Uterus (tissue), 4 donors: Measurements from ENCODE around the gene SLC38A7. TPM values are rescaled to one million over a fixed set of nuclear protein-coding genes. Genes with fewer than 3 reads are reported as not detected.

ENCODE experiments used
- DNase-seq, 2 donors: peaks; one replicate each; pipeline ENCODE4 v3.0.0-alpha.2; 2019 to 2020
- H3K27ac ChIP-seq, 2 donors: fragments of 200-600 bp; sonication (generic); 1 replicate in 1 of 2; 2 replicates in 1 of 2; pipeline ENCODE4 v1.5.1; 2016 to 2018
- H3K27me3 ChIP-seq, 2 donors: fragments of 200-600 bp; sonication (generic); one replicate each; pipeline ENCODE4 v1.5.1; 2018 to 2019; ENCODE audit warnings: control low read depth in 1 of 2
- H3K36me3 ChIP-seq, 2 donors: fragments of 200-600 bp; sonication (generic); one replicate each; pipeline ENCODE4 v1.5.1; 2019; ENCODE audit warnings: control low read depth in 1 of 2
- H3K4me1 ChIP-seq, 2 donors: fragments of 200-600 bp; sonication (generic); one replicate each; pipeline ENCODE4 v1.5.1; 2018 to 2019; ENCODE audit warnings: control low read depth in 1 of 2
- H3K4me3 ChIP-seq, 2 donors: fragments of 200-600 bp; sonication (generic); 1 replicate in 1 of 2; 2 replicates in 1 of 2; pipeline ENCODE4 v1.5.1; 2018 to 2019; ENCODE audit warnings: mild to moderate bottlenecking in 1 of 2
- H3K9me3 ChIP-seq, 2 donors: fragments of 200-600 bp; sonication (generic); one replicate each; pipeline ENCODE4 v1.5.1; 2019; ENCODE audit warnings: control low read depth in 1 of 2
- POLR2A ChIP-seq, 2 donors: fragments of 450-650 bp; IDR thresholded peaks; one replicate each; pipeline ENCODE4 v1.6.1; 2016; ENCODE audit warnings: antibody characterized with exemption in 2 of 2, mild to moderate bottlenecking in 1 of 2, moderate library complexity in 1 of 2
- intact Hi-C: fragments of 100-400 bp; cut with DNase I; formaldehyde crosslinking; loops from one replicate; pipeline ENCODE4 v1.15.1; 2023; ENCODE audit warnings: low total_unique reads
- total RNA-seq, 4 donors: library from RNA; depleted of rRNA in 3 of 4; stranded (reverse); fragments of >200 nt in 3 of 4; gene quantifications; one replicate each; pipeline versions ENCODE4 v1.1.0 to v1.2.4, GENCODE V29; 2014 to 2023
- TF ChIP-seq, protein P1 (sequence below), 4 experiments: fragments of 200-600 bp in 2 of 4; fragments of 450-650 bp in 2 of 4; sonication (generic) in 2 of 4; IDR thresholded peaks; one replicate each; pipeline ENCODE4 v1.5.1; 2016 to 2019; ENCODE audit warnings: antibody characterized with exemption in 4 of 4, mild to moderate bottlenecking in 2 of 4, moderate library complexity in 1 of 4
- donor health status: DM: yes; HTN: yes; CAD: no.

Gene SLC38A7
- total RNA-seq, 4 donors from 2014 or later: 6.2 to 15.5 (median 10.2) TPM

DNA sequence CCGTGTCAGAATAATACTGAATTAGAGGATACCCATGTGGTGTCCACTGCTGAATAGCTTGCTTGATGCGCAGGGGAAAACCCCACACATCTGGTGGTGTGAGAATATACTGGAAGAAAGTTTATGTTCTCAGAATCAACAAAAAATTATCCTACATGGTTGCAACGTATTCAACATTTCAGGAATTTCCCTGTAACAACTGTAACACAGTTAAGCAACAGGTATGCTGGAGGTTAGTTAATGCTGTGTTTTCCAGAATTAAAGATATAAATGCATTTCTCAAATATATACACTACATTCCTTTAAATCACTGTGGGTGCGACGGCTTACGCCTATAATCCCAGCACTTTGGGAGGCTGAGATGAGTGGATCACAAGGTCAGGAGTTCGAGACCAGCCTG is 60.4 kb downstream of the SLC38A7 start:
- Histone ChIP-seq H3K9me3 (no peaks in the 10 kb centered on the region), H3K36me3 (no peaks in the 10 kb centered on the region), H3K4me3 (no peak overlapping the region), H3K27ac (no peak overlapping the region), H3K27me3 (no peaks in the 10 kb centered on the region), H3K4me1 (peaks cover 0 to 5% of the 10 kb centered on the region in 2 donors)
- no peak for TF ChIP-seq POLR2A (IDR thresholded peaks at IDR 0.05)
- TF ChIP-seq, protein P1, sequence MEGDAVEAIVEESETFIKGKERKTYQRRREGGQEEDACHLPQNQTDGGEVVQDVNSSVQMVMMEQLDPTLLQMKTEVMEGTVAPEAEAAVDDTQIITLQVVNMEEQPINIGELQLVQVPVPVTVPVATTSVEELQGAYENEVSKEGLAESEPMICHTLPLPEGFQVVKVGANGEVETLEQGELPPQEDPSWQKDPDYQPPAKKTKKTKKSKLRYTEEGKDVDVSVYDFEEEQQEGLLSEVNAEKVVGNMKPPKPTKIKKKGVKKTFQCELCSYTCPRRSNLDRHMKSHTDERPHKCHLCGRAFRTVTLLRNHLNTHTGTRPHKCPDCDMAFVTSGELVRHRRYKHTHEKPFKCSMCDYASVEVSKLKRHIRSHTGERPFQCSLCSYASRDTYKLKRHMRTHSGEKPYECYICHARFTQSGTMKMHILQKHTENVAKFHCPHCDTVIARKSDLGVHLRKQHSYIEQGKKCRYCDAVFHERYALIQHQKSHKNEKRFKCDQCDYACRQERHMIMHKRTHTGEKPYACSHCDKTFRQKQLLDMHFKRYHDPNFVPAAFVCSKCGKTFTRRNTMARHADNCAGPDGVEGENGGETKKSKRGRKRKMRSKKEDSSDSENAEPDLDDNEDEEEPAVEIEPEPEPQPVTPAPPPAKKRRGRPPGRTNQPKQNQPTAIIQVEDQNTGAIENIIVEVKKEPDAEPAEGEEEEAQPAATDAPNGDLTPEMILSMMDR (IDR thresholded peaks at IDR 0.05): no peak
- intact Hi-C loops: no loop called here
- DNase-seq: no peak

DNA sequence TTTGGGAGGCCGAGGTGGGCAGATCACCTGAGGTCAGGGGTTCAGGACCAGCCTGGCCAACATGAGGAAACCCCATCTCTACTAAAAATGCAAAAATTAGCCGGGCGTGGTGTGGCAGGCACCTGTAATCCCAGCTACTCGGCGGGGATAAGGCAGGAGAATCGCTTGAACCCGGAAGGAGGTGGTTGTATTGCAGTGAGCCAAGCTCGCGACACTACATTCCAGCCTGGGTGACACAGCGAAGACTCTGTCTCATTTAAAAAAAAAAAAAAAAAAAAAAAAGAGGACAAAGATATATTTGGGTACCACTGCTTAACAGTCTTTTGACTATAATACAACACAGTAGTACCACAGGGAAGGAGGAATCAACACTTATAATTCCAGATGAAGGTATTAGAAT is 64.2 kb downstream of the SLC38A7 start:
- Histone ChIP-seq H3K27me3 (no peaks in the 10 kb centered on the region), H3K36me3 (no peaks in the 10 kb centered on the region), H3K27ac (no peak overlapping the region), H3K9me3 (no peaks in the 10 kb centered on the region), H3K4me3 (no peak overlapping the region), H3K4me1 (no peaks in the 10 kb centered on the region)
- no peak for DNase-seq
- TF ChIP-seq, protein P1 (IDR thresholded peaks at IDR 0.05): no peak
- no peak for TF ChIP-seq POLR2A (IDR thresholded peaks at IDR 0.05)
- intact Hi-C loops: no loop called here

DNA sequence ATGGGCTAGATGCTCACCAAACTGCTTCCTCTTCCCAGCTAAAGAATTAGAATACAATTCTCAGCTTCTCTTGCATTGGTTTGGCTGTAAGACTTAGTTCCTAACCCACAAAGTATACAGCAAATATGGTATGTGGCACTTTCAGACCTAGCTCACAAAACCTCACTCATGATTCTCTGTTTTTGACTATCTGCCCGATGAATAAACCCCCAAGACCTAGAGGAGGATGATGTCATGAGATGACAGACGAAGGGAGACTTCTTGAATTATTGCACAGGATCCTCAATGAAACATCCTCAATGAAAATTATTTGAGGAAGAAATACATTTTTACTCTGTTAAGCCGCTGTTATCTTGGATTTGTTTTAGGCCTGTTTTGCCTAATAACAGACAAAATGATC is 69.3 kb downstream of the SLC38A7 start:
- Histone ChIP-seq H3K9me3 (no peaks in the 10 kb centered on the region), H3K4me3 (no peak overlapping the region), H3K27ac (no peak overlapping the region), H3K4me1 (no peaks in the 10 kb centered on the region), H3K27me3 (no peaks in the 10 kb centered on the region), H3K36me3 (no peaks in the 10 kb centered on the region)
- intact Hi-C loops: no loop called here
- no peak for DNase-seq
- no peak for TF ChIP-seq POLR2A (IDR thresholded peaks at IDR 0.05)

Other genes starting within 250 kb of the SLC38A7 start
- gene NDRG4, start 184.6 kb downstream of the SLC38A7 start, total RNA-seq: 10 to 100 TPM; 16.0 to 89.4 (median 56.1) TPM
- 100 to 1,000 TPM in 1 of 4 donors, 10 to 100 TPM in 3; 22.4 to 157 (median 43.0) TPM for gene SETD6, start 169.3 kb downstream of the SLC38A7 start, total RNA-seq
- 100 to 1,000 TPM in 3 of 4 donors, 10 to 100 TPM in 1; 69.4 to 173 (median 151) TPM for gene CNOT1, start 54.9 kb downstream of the SLC38A7 start, total RNA-seq
- gene GOT2, start 49.5 kb upstream of the SLC38A7 start, total RNA-seq: 10 to 100 TPM; 12.6 to 54.9 (median 43.7) TPM